GM11168 (cell line): ENCODE results near the gene CIC.
"Not testable (repeated sequence)": the region's sequence is repeated elsewhere in the genome, so short reads cannot be mapped to it uniquely, and the experiment has no call there.

Source experiments
- in situ Hi-C: fragments of 300-500 bp; cut with MboI; formaldehyde crosslinking; loops from one replicate; pipeline ENCODE4 v1.12.0; 2022; ENCODE audit warnings: low sequenced_read_pairs; ENCODE audit not compliant: unreplicated experiment

The CIC gene

DNA sequence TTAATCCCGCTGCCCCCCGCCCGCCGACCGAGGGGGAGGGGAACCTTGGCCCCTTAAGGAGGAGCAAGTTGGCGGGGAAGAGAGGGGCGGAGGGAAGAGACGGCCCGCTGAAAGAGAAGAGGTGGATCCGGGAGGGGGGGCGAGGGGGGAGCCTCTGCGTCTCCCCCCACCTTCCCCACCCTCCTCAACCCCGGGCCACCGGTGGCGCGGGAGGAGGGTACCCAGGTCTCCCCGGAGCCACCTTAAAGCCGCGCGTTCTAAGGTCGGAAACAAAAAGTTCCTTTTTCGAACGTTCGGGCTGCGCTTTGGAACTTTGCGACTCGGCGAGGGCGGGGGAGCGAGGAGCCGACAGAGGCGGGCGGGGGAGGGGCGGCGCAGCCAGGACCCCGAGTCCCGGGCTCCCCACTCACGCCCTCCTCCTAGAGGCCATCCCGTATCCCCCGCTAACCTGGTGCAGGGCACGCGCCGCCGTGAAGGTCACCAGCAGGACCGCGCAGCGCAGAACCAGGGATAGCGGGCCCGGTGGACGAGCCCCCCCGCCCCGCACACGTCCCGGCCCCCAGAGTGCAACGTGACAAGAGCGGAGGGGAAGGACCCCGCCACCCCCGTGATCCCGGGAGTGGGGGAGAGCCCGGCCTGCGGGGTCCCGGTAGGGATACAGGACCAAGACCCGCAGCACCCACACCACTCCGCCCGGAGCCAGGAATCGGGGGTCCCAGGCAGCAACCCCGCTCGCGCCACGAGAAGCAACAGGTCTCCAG is 14.8 kb upstream of the CIC start:
- in situ Hi-C loops: no loop called here

DNA sequence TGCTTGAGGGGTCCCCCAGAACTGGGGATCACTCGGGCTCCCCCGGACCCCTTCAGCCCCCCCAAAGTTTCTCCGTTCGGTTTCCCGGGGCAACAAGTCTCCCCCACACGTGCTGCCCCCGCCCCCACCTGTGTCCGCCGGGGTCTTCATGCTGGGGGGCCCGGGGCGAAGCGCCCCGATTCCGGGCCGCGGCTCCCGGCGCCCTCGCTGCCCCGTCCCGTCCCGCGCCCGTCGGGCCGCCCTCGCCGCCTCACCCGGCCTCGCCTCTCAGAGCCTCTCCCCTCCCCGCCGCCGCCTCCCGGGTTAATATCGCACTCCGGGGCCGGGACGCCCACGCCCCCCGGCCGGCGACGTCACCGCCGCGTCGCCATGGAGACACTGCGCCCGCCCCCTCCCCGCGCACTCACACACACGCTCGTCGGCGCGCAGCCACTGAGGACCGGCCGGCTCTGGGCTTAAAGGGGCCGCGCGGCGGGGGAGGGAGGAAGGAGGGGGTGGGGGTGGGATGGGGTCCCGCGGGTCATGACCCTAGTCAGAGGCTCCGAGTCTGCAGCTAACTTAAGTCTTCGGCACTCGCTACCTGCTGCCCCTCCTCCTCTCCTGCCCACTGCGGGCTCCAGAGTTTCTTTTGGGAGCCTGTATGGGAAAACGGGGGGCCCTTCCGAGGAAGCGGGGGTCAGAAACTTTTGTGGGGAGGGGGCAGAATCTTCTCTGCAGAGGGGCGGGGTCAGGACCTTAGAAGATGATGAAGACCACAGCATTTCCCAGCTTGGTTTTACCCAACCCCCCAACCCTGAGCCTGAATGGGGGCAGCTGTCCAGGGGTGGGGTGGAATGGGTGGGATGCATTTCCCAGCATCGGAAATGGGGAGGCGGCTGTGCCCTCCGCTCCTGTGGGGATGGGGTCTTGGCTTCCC is 13.9 kb upstream of the CIC start, which contains the start of gene ERF:
ERF (minus strand) TSS at position 279 of the 916 bp plus-strand sequence; CDS start at position 150, 129 bp downstream.
- in situ Hi-C loops: no loop called here

DNA sequence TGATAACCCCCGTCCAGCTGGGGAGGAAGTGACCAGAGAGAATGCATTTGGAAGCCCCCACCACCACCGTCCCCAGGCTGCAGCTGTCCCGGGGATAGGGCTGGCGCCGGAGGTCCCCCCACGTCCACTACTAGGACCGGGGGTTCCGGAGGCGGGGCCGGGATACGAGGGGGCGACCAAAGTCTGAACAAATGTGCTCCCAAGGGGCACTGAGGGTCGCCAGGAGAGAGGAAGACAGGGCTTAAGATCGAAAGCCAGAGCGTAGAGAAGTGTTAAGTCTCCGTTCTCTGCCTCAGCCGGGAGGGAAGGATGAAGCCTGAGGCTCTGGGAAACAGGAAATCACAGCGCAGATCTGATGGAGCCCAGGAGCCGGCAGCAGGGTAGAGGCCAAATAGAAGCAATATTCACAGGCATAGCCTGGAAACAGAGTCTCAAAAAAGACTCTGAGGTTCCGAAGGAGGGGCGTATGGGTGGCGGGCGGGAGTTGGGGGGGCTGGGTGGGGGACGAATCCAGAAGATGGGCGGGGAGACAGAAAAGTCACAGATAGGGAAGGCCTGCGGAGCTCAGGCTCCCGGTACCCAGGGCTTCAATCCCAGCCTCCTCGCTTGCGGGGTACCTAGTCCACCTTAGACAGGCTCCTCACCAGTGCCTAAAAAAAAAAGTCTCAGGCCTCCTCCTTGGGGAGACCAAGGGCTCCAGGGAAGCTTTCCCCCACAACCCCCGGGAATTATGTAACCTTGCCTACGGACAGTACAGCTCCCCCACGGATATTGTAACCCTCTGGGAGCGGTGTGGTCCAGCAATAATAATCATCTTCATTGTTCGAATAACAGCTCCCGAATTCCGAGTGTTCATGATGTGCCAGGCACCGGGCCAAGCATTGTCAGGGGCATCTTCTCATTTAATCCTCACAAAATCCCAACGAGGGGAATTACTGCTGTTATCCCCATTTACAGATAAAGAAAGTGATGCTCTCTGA is 13.0 kb upstream of the CIC start:
- in situ Hi-C loops: no loop called here

- in situ Hi-C loops: not testable (repeated sequence)
Measured at GRCh38 chr19:42257842-42258241, 11.2 kb upstream of the CIC start.

GRCh38 chr19:42261763-42262162 is 7.3 kb upstream of the CIC start:
- in situ Hi-C loops: no loop called here

- in situ Hi-C loops: not testable (repeated sequence)
Measured at GRCh38 chr19:42266105-42266504, 2.9 kb upstream of the CIC start.

GRCh38 chr19:42266928-42267603 is 2.0 kb upstream of the CIC start:
- in situ Hi-C loops: not testable (repeated sequence)

DNA sequence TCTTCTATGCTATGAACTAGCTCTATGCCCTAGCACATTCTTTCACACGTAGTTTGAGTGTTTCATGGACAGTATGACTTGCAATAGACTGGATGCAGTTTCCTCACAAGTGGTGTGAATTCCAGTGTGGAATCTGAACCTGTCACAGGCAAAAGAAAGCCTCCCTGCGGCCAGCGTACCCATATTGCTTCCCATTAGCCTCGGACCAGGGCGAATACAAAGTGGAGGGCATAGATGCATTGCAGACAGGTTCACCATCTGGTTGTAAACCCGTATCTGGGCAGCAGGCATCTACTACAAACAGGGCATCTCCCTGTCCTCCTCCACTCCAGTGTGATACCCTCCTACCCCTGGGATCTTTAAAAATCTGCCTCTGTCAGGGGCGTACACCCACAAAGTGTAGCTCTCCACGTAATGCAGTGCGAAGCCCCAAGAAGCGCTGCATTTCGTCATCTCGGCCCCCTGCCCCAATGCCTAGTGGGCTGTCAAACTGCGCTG is 1.4 kb upstream of the CIC start:
- in situ Hi-C loops: no loop called here

DNA sequence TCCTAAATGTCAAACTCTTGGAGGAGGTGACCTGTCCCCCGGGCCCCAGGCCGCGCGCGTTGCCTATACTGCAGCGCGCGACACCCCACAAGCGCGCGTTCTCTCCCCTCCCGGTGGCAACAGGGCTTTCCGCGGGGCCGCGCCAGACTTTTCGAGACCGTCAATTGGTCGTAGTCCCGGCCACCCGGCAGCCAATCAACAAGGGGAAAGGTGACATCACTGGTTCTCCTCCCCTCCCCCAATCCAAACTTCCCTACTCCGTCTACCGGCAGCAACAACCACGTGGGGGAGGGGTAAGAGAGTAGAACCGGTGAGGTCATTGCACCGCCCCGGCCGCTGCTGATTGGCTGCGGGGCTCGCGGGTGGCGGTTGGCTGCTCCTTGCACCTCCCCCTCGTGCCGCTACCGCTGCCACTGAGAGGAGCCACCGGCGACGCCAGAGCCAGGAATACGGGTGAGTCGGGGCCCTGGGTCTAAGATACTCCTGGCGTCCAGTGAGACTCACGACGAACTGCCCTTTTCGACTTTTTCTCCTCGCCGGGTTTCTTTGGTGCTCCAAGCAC is 829 bp upstream of the CIC start:
- in situ Hi-C loops: no loop called here

DNA sequence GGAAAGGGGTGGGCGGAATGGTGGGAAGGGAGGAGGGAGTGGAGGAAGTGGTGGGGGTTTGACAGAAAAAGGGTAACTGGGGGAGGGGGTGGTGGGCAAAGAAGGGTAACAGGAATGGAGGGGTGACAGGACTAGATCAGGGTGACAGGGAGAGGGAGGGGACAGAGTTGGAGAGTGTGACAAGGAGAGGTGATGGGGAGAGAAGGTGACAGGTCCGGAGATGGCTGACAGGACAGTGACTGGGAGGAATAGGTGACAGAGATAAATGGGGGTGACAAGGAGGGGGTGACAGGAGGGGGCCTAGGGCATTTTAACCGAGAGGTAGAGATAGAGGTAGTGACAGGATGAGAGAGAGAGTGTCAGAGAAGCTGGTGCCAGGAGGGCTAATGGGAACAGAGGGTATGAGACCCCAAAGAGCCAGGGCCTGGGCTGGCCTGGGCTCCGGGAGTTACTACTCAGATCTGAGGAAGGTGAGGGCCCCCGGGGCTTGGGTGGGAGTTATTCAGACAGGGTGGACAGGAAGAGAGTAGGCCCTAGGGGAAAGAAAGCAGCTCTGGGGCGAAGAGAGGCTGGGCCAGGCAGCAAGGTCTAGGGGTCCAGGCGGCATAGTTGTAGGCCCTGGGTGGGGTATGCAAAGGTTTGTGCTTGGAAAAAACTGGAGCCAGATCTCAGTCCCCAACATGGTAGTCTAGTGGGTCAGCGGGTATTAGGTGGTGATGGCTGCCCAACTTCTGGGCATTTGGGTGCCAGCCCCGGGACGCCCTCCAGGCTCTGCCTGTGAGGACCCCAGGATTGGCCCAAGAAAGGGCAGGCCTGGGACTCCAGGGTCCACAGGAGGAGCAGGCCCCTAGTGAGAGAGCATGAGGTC is 660 bp downstream of the CIC start:
- in situ Hi-C loops: no loop called here

- in situ Hi-C loops: no loop called here
Measured at GRCh38 chr19:42270346-42271044, 1.4 kb downstream of the CIC start.

- in situ Hi-C loops: no loop called here
Measured at GRCh38 chr19:42271045-42271419, 2.0 kb downstream of the CIC start.

- in situ Hi-C loops: no loop called here
Measured at GRCh38 chr19:42271861-42272534, 2.9 kb downstream of the CIC start.

DNA sequence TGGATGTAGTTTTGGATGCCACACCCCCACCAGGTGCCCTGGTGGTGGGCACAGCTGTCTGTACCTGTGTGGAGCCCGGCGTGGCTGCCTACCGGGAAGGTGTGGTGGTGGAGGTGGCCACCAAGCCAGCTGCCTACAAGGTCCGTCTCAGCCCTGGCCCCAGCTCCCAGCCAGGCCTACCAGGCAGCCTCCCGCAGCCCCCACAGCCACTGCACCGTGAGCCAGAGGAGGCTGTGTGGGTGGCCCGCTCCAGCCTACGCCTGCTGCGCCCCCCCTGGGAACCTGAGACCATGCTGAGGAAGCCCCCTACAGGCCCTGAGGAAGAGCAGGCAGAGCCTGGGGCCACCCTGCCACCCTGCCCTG is 3.5 kb downstream of the CIC start:
- in situ Hi-C loops: no loop called here

DNA sequence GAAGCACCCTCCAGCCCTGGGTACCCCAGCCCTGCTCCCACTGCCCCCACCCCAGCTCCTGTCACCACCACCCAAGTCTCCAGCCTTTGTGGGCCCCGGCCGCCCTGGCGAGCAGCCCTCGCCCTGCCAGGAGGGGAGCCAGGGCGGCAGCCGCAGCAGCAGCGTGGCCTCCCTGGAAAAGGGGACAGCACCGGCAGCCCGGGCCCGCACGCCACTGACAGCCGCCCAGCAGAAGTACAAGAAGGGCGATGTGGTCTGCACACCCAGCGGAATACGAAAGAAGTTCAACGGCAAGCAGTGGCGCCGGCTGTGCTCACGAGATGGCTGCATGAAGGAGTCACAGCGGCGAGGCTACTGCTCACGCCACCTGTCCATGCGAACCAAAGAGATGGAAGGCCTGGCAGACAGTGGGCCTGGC is 3.9 kb downstream of the CIC start:
- in situ Hi-C loops: no loop called here

DNA sequence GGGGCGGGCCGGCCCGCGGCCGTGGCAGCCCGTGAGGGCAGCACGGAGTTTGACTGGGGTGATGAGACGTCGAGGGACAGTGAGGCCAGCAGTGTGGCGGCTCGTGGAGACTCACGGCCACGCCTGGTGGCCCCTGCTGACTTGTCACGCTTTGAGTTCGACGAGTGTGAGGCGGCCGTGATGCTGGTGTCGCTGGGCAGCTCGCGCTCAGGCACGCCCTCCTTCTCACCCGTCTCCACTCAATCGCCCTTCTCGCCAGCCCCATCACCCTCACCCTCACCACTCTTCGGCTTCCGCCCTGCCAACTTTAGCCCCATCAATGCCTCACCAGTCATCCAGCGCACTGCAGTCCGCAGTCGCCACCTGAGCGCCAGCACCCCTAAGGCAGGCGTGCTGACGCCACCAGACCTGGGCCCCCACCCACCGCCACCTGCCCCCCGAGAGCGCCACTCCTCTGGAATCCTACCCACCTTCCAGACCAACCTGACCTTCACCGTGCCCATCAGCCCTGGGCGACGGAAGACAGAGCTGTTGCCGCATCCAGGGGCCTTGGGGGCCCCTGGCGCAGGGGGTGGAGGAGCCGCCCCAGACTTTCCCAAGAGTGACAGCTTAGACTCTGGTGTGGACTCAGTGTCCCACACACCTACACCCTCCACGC is 4.5 kb downstream of the CIC start:
- in situ Hi-C loops: no loop called here
